Epithelial cell of proximal tubule (primary cell): ENCODE results near the gene SLCO1A2. TPM values are rescaled to one million over a fixed set of nuclear protein-coding genes. Genes with fewer than 3 reads are reported as not detected.

Experiments
- DNase-seq: peaks from one replicate; pipeline ENCODE4 v3.0.0-alpha.2; 2011; ENCODE audit warnings: low read depth
- H3K4me3 ChIP-seq: 2 replicates; pipeline ENCODE4 v1.5.1; 2011; ENCODE audit warnings: low read depth, mild to moderate bottlenecking, low read length
- CTCF ChIP-seq: conservative IDR thresholded peaks from 2 replicates; pipeline ENCODE4 v1.5.1; 2012; ENCODE audit warnings: low read depth, mild to moderate bottlenecking, low read length
- total RNA-seq: library from RNA; depleted of rRNA; stranded (reverse); fragments of >200 nt; gene quantifications from 2 replicates; pipeline ENCODE4 v1.2.3, GENCODE V29; 2015

SLCO1A2 gene
- total RNA-seq, 1 donor from 2014 or later: not detected

- no peak overlapping the region for H3K4me3 ChIP-seq
- DNase-seq: no peak
- no peak for TF ChIP-seq CTCF
Measured at GRCh38 chr12:21296348-21296747, 38.4 kb downstream of the SLCO1A2 start.

- TF ChIP-seq CTCF: no peak
- no peak overlapping the region for H3K4me3 ChIP-seq
- no peak for DNase-seq
Measured at GRCh38 chr12:21294176-21294575, 40.5 kb downstream of the SLCO1A2 start.

- DNase-seq: no peak
- no peak overlapping the region for H3K4me3 ChIP-seq
- no peak for TF ChIP-seq CTCF
Measured at GRCh38 chr12:21292111-21292510, 42.6 kb downstream of the SLCO1A2 start.

GRCh38 chr12:21289698-21290097, 45.0 kb downstream of the SLCO1A2 start:
- no peak overlapping the region for H3K4me3 ChIP-seq
- TF ChIP-seq CTCF: no peak
- no peak for DNase-seq

GRCh38 chr12:21276826-21277225, 57.9 kb downstream of the SLCO1A2 start:
- TF ChIP-seq CTCF: no peak
- no peak overlapping the region for H3K4me3 ChIP-seq
- DNase-seq: no peak

GRCh38 chr12:21265932-21266331, 68.8 kb downstream of the SLCO1A2 start:
- TF ChIP-seq CTCF: no peak
- DNase-seq: no peak
- H3K4me3 ChIP-seq: no peak overlapping the region

- no peak for TF ChIP-seq CTCF
- no peak for DNase-seq
- H3K4me3 ChIP-seq: no peak overlapping the region
Measured at GRCh38 chr12:21264232-21264631, 70.5 kb downstream of the SLCO1A2 start.
